HUES64 (cell line): ENCODE measurements around the gene HPS3.
"Not testable (repeated sequence)": the region's sequence is repeated elsewhere in the genome, so short reads cannot be mapped to it uniquely, and the experiment has no call there.

Experiments
- H3K27ac ChIP-seq: 2 replicates; pipeline ENCODE4 v1.7.0; 2013; ENCODE audit warnings: low read depth, low read length, inconsistent platforms
- H3K27me3 ChIP-seq: 2 replicates; pipeline ENCODE4 v1.6.1; 2013; ENCODE audit warnings: mild to moderate bottlenecking, low read length; ENCODE audit not compliant: insufficient read depth
- H3K36me3 ChIP-seq: 2 replicates; pipeline ENCODE4 v1.6.1; 2013; ENCODE audit warnings: mild to moderate bottlenecking, low read length; ENCODE audit not compliant: insufficient read depth
- H3K4me1 ChIP-seq: 2 replicates; pipeline ENCODE4 v1.6.1; 2013; ENCODE audit warnings: mild to moderate bottlenecking, low read length, moderate library complexity; ENCODE audit not compliant: insufficient read depth
- H3K4me3 ChIP-seq: 2 replicates; pipeline ENCODE4 v1.5.1; 2013; ENCODE audit warnings: mild to moderate bottlenecking, low read length, moderate library complexity
- H3K9ac ChIP-seq: 2 replicates; pipeline ENCODE4 v1.6.1; 2013; ENCODE audit warnings: mild to moderate bottlenecking, low read depth, low read length
- H3K9me3 ChIP-seq: 2 replicates; pipeline ENCODE4 v1.6.1; 2013; ENCODE audit warnings: low read depth, low read length; ENCODE audit not compliant: insufficient read depth
- WGBS: fragments of 150-250, 120-280 bp; methylation state at CpG from one replicate; pipeline ENCODE4 v1.1.7; 2013; ENCODE audit warnings: missing lambda C conversion rate; 5-methylcytosine and 5-hydroxymethylcytosine counted together

HPS3 gene

GRCh38 chr3:149186721-149187120 lies 57.3 kb downstream of the HPS3 start:
- Histone ChIP-seq H3K36me3 (no peaks in the 10 kb centered on the region), H3K4me1 (peaks cover 22% of the 10 kb centered on the region), H3K4me3 (no peak overlapping the region), H3K9me3 (peaks cover 3% of the 10 kb centered on the region; the same call in 1 of the 2 replicates), H3K27ac (peak overlapping the region; percentile 9; the same call in 1 of the 2 replicates), H3K9ac (no peak overlapping the region), H3K27me3 (no peaks in the 10 kb centered on the region)
- 87% methylated on average over 3 of the region's 3 CpGs for WGBS

- no peak overlapping the region for H3K27ac ChIP-seq
- H3K27me3 ChIP-seq, result no peaks in the 10 kb centered on the region
- peaks cover 39% of the 10 kb centered on the region for H3K4me1 ChIP-seq
- H3K4me3 ChIP-seq, result no peak overlapping the region
- 71% methylated on average over 2 of the region's 2 CpGs for WGBS
- H3K9ac ChIP-seq, result no peak overlapping the region; the same call in 1 of the 2 replicates
- H3K9me3 ChIP-seq, result peaks cover 3% of the 10 kb centered on the region; the same call in 1 of the 2 replicates
- no peaks in the 10 kb centered on the region for H3K36me3 ChIP-seq
Observed at GRCh38 chr3:149188494-149188893, 59.1 kb downstream of the HPS3 start.

DNA sequence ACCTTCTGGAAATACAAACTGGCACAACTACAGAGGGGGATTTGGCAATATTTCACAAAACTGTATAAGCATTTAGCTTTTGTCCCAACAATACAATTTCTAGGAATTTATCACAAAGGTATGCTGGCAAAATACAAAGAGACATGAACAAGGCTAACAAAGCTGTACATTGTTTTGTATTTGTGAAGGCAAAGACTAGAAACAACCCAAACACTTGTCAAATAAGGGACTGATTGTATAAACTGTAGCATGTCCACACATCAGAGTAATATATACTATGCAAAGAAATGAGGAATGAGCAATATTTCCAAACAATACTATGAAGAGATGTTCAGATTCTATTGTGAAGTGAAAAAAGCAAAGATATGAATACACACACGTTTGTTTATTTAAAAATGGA lies 65.8 kb downstream of the HPS3 start:
- Histone ChIP-seq H3K4me3 (no peak overlapping the region), H3K27me3 (no peaks in the 10 kb centered on the region), H3K9ac (no peak overlapping the region), H3K4me1 (peaks cover 79% of the 10 kb centered on the region), H3K9me3 (no peaks in the 10 kb centered on the region), H3K27ac (peak overlapping the region; percentile 37), H3K36me3 (no peaks in the 10 kb centered on the region)
- WGBS, result 92% methylated on average over 1 of the region's 1 CpG

- not testable (repeated sequence) for H3K36me3 ChIP-seq, H3K27me3 ChIP-seq, H3K9me3 ChIP-seq
- peak overlapping the region; percentile 78 for H3K9ac ChIP-seq
- H3K4me3 ChIP-seq, result peak overlapping the region; percentile 43
- peaks cover 66% of the 10 kb centered on the region for H3K4me1 ChIP-seq
- 4% methylated on average over 12 of the region's 12 CpGs for WGBS
- H3K27ac ChIP-seq, result peak overlapping the region; percentile 99
Observed at GRCh38 chr3:149196805-149197592, 67.6 kb downstream of the HPS3 start.

GRCh38 chr3:149197669-149198068 lies 68.2 kb downstream of the HPS3 start:
- Histone ChIP-seq H3K27ac (peak overlapping the region; percentile 99), H3K9ac (peak overlapping the region; percentile 78), H3K4me3 (peak overlapping the region; percentile 43)

GRCh38 chr3:149198611-149199010 lies 69.2 kb downstream of the HPS3 start:
- under 1% methylated on average over 7 of the region's 7 CpGs for WGBS
- Histone ChIP-seq H3K4me1 (peaks cover 49% of the 10 kb centered on the region), H3K4me3 (peak overlapping the region; percentile 43), H3K9ac (peak overlapping the region; percentile 78), H3K9me3 (no peaks in the 10 kb centered on the region), H3K27me3 (no peaks in the 10 kb centered on the region), H3K36me3 (no peaks in the 10 kb centered on the region), H3K27ac (peak overlapping the region; percentile 99)

More at GRCh38 chr3:149197669-149198068, 68.2 kb downstream of the HPS3 start:
- no peaks in the 10 kb centered on the region for H3K36me3 ChIP-seq
- WGBS, result 1% methylated on average over 5 of the region's 5 CpGs
- H3K4me1 ChIP-seq, result peaks cover 59% of the 10 kb centered on the region
- no peaks in the 10 kb centered on the region for H3K27me3 ChIP-seq
- no peaks in the 10 kb centered on the region for H3K9me3 ChIP-seq

GRCh38 chr3:149199474-149199873 lies 70.0 kb downstream of the HPS3 start:
- Histone ChIP-seq H3K27me3 (no peaks in the 10 kb centered on the region), H3K36me3 (no peaks in the 10 kb centered on the region), H3K4me3 (no peak overlapping the region), H3K4me1 (peaks cover 41% of the 10 kb centered on the region), H3K9ac (no peak overlapping the region; the same call in 1 of the 2 replicates), H3K9me3 (no peaks in the 10 kb centered on the region), H3K27ac (peak overlapping the region; percentile 99)
- WGBS, result 70% methylated on average over 4 of the region's 4 CpGs

DNA sequence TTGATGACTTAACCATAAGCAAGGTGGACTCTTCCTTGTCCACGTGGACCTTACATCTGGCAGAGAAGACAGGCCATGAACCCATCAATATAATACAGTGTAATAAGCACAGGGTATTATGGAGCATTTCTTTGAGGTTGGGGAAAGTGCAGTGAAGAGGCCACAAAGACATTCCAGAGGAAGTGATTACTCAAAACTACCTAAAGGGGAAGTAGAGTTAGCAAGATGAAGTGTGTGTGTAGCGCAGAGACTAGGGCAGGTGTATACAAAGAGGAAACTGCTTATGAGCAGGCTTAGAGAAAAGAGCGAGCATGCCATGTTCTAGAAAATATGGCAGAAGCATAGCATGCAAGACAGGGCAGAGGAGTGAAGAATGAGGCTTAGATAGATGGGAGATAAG lies 74.3 kb downstream of the HPS3 start:
- no peak overlapping the region for H3K9ac ChIP-seq
- H3K36me3 ChIP-seq, result no peaks in the 10 kb centered on the region
- peaks cover 13% of the 10 kb centered on the region for H3K4me1 ChIP-seq
- H3K27ac ChIP-seq, result no peak overlapping the region
- no peaks in the 10 kb centered on the region for H3K27me3 ChIP-seq
- 94% methylated on average over 2 of the region's 3 CpGs for WGBS
- H3K9me3 ChIP-seq, result no peaks in the 10 kb centered on the region
- H3K4me3 ChIP-seq, result no peak overlapping the region

DNA sequence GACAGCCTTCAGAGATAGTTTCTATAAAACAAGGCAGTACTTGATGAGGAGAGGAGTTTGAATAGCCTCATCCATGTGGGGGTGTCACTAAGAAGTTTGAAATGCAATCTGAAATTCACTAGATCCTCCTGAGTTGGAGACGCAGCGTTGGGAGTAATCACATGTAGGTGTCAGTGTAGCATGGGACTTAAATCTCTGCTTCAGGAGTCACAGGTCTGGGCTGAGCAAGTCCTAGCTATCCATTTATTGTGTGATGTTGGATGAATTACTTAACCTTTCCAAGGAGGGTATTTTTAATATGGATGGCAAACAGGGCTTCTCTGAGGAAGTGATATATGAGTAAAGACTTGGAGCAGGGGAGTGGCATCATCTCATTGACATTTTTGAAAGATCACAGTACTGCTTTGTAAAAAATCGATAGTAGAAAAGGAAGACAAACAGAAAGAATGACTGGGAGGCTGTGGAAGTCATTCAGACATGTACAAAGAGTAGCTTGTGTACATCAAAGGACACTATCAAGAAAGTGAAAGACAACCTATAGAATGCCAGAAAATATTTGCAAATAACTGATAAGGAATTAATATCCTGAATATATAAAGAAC lies 75.1 kb downstream of the HPS3 start:
- Histone ChIP-seq H3K27me3 (no peaks in the 10 kb centered on the region), H3K9ac (no peak overlapping the region), H3K9me3 (no peaks in the 10 kb centered on the region), H3K27ac (no peak overlapping the region), H3K36me3 (no peaks in the 10 kb centered on the region), H3K4me3 (no peak overlapping the region), H3K4me1 (peaks cover 6% of the 10 kb centered on the region)
- 90% methylated on average over 3 of the region's 3 CpGs for WGBS

DNA sequence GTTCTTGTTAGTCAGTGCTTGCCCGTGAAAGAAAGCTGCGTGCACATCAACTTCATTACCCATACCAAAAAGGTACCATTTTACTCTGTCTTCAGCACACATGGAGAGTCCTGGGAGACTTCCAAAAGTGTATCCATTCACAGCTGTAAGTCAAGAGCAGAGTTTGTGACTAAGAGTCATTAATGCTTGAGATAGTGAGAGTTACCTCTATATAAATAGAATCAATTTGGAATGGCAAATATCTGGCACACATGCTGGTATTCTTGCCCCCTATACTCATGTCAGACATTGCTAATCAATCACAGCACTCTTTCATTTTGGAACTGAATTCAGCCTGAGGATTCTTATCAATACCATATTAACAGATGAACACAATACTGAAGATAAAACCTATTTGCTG lies 78.0 kb downstream of the HPS3 start:
- H3K4me3 ChIP-seq, result no peak overlapping the region
- H3K36me3 ChIP-seq, result no peaks in the 10 kb centered on the region
- H3K27me3 ChIP-seq, result no peaks in the 10 kb centered on the region
- 96% methylated on average over 2 of the region's 2 CpGs for WGBS
- no peak overlapping the region for H3K9ac ChIP-seq
- H3K9me3 ChIP-seq, result no peaks in the 10 kb centered on the region
- no peaks in the 10 kb centered on the region for H3K4me1 ChIP-seq
- H3K27ac ChIP-seq, result no peak overlapping the region

GRCh38 chr3:149209431-149209830 lies 80.0 kb downstream of the HPS3 start:
- no peak overlapping the region for H3K27ac ChIP-seq
- WGBS, result 94% methylated on average over 3 of the region's 4 CpGs
- H3K9ac ChIP-seq, result no peak overlapping the region

More at GRCh38 chr3:149209431-149209830, 80.0 kb downstream of the HPS3 start:
- no peaks in the 10 kb centered on the region for H3K9me3 ChIP-seq
- H3K4me3 ChIP-seq, result no peak overlapping the region
- H3K4me1 ChIP-seq, result no peaks in the 10 kb centered on the region
- no peaks in the 10 kb centered on the region for H3K27me3 ChIP-seq
- no peaks in the 10 kb centered on the region for H3K36me3 ChIP-seq
